ENCODE results near the gene ECSIT. TPM values are rescaled to one million over a fixed set of nuclear protein-coding genes. Genes with fewer than 3 reads are reported as not detected.

Gene ECSIT
- total and polyA plus RNA-seq, 2 donors (not counting 1 experiment from before 2014, with no cell fraction given), result 45.6 to 63.1 TPM

DNA sequence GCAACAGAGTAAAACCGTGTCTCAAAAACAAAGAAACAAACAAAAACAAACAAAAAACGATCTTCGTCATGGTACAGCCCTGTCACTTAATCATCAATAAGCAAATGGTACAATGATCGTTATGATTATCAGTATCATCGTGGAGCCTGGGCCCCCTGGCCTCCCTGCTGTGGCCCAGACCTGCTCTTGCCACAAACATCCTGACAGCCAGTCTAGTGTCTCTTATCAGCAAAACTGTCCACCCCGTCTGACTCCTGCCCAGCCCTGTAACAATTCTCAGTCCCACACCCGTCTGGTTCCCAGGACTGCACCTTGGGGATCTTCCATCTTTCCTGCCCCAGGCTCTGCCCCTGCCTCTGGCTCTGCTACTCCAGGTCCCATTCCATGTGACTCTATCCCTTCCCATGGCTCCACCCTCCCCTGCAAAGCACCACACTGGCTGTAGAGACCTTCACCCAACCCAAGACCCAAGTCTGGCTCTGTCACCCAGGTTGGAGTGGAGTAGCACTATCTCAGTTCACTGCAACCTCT, 29.0 kb downstream of the ECSIT start:
- Mint-ChIP-seq H3K27ac (no peak overlapping the region), H3K4me3 (no peak overlapping the region), H3K27me3 (no peaks in the 10 kb centered on the region), H3K4me1 (peaks cover 5% of the 10 kb centered on the region), H3K9me3 (ENCODE audit: insufficient read depth) (no peaks in the 10 kb centered on the region)
- no peak overlapping the region for H3K9ac ChIP-seq (ENCODE audit: low read length)
- H3K79me2 ChIP-seq (ENCODE audit: control insufficient read depth, insufficient read depth, low read length), result peaks cover 3% of the 10 kb centered on the region
- H3K4me1 ChIP-seq (ENCODE audit: control insufficient read depth in 2 of 2, insufficient read depth in 2 of 2, low read length in 2 of 2), result peaks cover 5 to 6% of the 10 kb centered on the region in 2 donors
- no peak overlapping the region for H3K27ac ChIP-seq (ENCODE audit: low read length in 2 of 2)
- H3K9me3 ChIP-seq (ENCODE audit: control extremely low read depth in 1 of 3, control insufficient read depth in 2 of 3, insufficient read depth in 1 of 3, low read length in 2 of 3), result no peaks in the 10 kb centered on the region
- intact Hi-C loops (cut with micrococcal nuclease), result no loop called here
- H2AFZ ChIP-seq (ENCODE audit: insufficient read depth, low read depth, low read length, poor library complexity, severe bottlenecking), result no peak overlapping the region
- TF ChIP-seq EZH2 (IDR thresholded peaks at IDR 0.05; ENCODE audit: borderline replicate concordance, insufficient read depth, low read depth, low read length, poor library complexity, severe bottlenecking), result no peak
- TF ChIP-seq, protein P1, sequence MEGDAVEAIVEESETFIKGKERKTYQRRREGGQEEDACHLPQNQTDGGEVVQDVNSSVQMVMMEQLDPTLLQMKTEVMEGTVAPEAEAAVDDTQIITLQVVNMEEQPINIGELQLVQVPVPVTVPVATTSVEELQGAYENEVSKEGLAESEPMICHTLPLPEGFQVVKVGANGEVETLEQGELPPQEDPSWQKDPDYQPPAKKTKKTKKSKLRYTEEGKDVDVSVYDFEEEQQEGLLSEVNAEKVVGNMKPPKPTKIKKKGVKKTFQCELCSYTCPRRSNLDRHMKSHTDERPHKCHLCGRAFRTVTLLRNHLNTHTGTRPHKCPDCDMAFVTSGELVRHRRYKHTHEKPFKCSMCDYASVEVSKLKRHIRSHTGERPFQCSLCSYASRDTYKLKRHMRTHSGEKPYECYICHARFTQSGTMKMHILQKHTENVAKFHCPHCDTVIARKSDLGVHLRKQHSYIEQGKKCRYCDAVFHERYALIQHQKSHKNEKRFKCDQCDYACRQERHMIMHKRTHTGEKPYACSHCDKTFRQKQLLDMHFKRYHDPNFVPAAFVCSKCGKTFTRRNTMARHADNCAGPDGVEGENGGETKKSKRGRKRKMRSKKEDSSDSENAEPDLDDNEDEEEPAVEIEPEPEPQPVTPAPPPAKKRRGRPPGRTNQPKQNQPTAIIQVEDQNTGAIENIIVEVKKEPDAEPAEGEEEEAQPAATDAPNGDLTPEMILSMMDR (IDR thresholded peaks at IDR 0.05), result no peak
- 92% methylated on average over 7 of the region's 7 CpGs for WGBS (ENCODE audit: insufficient coverage)
- no peaks in the 10 kb centered on the region for H3K27me3 ChIP-seq (replicated peaks in 1 of 4; ENCODE audit: control extremely low read depth in 1 of 4, control insufficient read depth in 3 of 4, insufficient read depth in 4 of 4, low read length in 3 of 4)
- no peak for DNase-seq
- peaks cover 0 to 20% of the 10 kb centered on the region in 2 experiments for H3K36me3 ChIP-seq (replicated peaks in 1 of 2; ENCODE audit: control extremely low read depth in 1 of 2, control insufficient read depth in 1 of 2, extremely low read depth in 1 of 2, insufficient read depth in 2 of 2, low read length in 1 of 2)
- POLR2A ChIA-PET, result no interaction called here
- H4K20me1 ChIP-seq (ENCODE audit: control insufficient read depth, insufficient read depth, low read length, poor library complexity, severe bottlenecking), result no peaks in the 10 kb centered on the region
- CTCF ChIA-PET, result interaction anchor here (0.6 kb wide), 1 partner anchor 797 kb away, joined by 4 read pairs; no protein-coding TSS in a partner anchor
- no peak overlapping the region for H3K4me3 ChIP-seq (ENCODE audit: control extremely low read depth in 1 of 5, extremely low read depth in 1 of 5, insufficient read depth in 1 of 5, low read depth in 2 of 5, low read length in 4 of 5)
- no peak for ATAC-seq (ENCODE audit: low read depth)
- H3K4me2 ChIP-seq (replicated peaks; ENCODE audit: low read depth, low read length, poor library complexity, severe bottlenecking), result no peak overlapping the region

DNA sequence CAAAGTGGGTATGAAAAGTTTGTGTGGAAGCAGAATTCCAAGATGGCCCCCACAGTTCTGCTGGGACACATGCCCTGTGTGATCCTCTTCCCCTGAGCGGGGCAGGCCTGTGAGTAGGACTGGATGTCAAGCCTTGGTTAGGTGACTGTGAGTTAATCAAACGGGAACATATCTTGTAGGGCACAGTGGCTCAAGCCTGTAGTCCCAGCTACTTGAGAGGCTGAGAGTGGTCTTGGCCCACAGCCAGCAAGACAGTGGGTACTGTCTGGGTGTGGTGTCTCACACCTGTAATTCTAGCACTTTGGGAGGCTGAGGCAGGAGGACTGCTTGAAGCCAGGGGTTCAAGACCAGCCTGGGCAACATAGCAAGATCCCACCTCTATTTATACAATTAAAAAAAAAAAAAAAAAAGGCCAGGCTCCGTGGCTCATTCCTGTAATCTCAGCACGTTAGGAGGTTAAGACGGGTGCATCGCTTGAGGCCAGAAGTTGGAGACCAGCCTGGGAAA, 29.7 kb downstream of the ECSIT start:
- H3K4me3 Mint-ChIP-seq, result no peak overlapping the region
- 94% methylated on average over 2 of the region's 6 CpGs for WGBS (ENCODE audit: insufficient coverage)
- H3K4me3 ChIP-seq (ENCODE audit: control extremely low read depth in 1 of 5, extremely low read depth in 1 of 5, insufficient read depth in 1 of 5, low read depth in 2 of 5, low read length in 4 of 5), result no peak overlapping the region
- intact Hi-C loops (cut with micrococcal nuclease), result no loop called here
- no peaks in the 10 kb centered on the region for H3K27me3 Mint-ChIP-seq
- H3K4me1 ChIP-seq (ENCODE audit: control insufficient read depth in 2 of 2, insufficient read depth in 2 of 2, low read length in 2 of 2), result no peaks in the 10 kb centered on the region
- peaks cover 3% of the 10 kb centered on the region for H3K79me2 ChIP-seq (ENCODE audit: control insufficient read depth, insufficient read depth, low read length)
- CTCF ChIA-PET, result no interaction called here
- H4K20me1 ChIP-seq (ENCODE audit: control insufficient read depth, insufficient read depth, low read length, poor library complexity, severe bottlenecking), result no peaks in the 10 kb centered on the region
- no peaks in the 10 kb centered on the region for H3K9me3 Mint-ChIP-seq (ENCODE audit: insufficient read depth)
- POLR2A ChIA-PET, result no interaction called here
- no peak overlapping the region for H3K27ac Mint-ChIP-seq
- H3K36me3 ChIP-seq (replicated peaks in 1 of 2; ENCODE audit: control extremely low read depth in 1 of 2, control insufficient read depth in 1 of 2, extremely low read depth in 1 of 2, insufficient read depth in 2 of 2, low read length in 1 of 2), result peaks cover 0 to 20% of the 10 kb centered on the region in 2 experiments
- DNase-seq (no peak), ATAC-seq (ENCODE audit: low read depth) (no peak)
- H3K4me2 ChIP-seq (replicated peaks; ENCODE audit: low read depth, low read length, poor library complexity, severe bottlenecking), result no peak overlapping the region
- TF ChIP-seq, protein P1 (IDR thresholded peaks at IDR 0.05), result no peak
- TF ChIP-seq EZH2 (IDR thresholded peaks at IDR 0.05; ENCODE audit: borderline replicate concordance, insufficient read depth, low read depth, low read length, poor library complexity, severe bottlenecking), result no peak
- no peaks in the 10 kb centered on the region for H3K4me1 Mint-ChIP-seq
- no peak overlapping the region for H2AFZ ChIP-seq (ENCODE audit: insufficient read depth, low read depth, low read length, poor library complexity, severe bottlenecking)
- no peak overlapping the region for H3K27ac ChIP-seq (ENCODE audit: low read length in 2 of 2)
- no peaks in the 10 kb centered on the region for H3K27me3 ChIP-seq (replicated peaks in 1 of 4; ENCODE audit: control extremely low read depth in 1 of 4, control insufficient read depth in 3 of 4, insufficient read depth in 4 of 4, low read length in 3 of 4)
- H3K9ac ChIP-seq (ENCODE audit: low read length), result no peak overlapping the region
- H3K9me3 ChIP-seq (ENCODE audit: control extremely low read depth in 1 of 3, control insufficient read depth in 2 of 3, insufficient read depth in 1 of 3, low read length in 2 of 3), result no peaks in the 10 kb centered on the region

Measured in B cell (primary cell).